Neural progenitor cell (in vitro differentiated cells): ENCODE data around the gene CDH1. TPM values are rescaled to one million over a fixed set of nuclear protein-coding genes. Genes with fewer than 3 reads are reported as not detected.

Experiments used
- DNase-seq: peaks from one replicate; pipeline ENCODE4 v3.0.0-alpha.2; 2016; ENCODE audit warnings: low spot score
- H2AFZ ChIP-seq: fragments of 200-600 bp; sonication (generic); replicated peaks from 2 replicates; pipeline ENCODE4 v1.6.1; 2016; ENCODE audit warnings: antibody characterized with exemption
- H3F3A ChIP-seq: fragments of 200-600 bp; sonication (generic); 2 replicates; pipeline ENCODE4 v1.6.1; 2016; ENCODE audit warnings: antibody characterized with exemption, low read depth
- H3K27ac ChIP-seq: fragments of 200-600 bp; sonication (generic); 2 replicates; pipeline ENCODE4 v1.5.1; 2016; ENCODE audit warnings: mild to moderate bottlenecking
- H3K27me3 ChIP-seq: fragments of 200-600 bp; sonication (generic); 2 replicates; pipeline ENCODE4 v1.6.1; 2016; ENCODE audit warnings: mild to moderate bottlenecking, moderate library complexity
- H3K36me3 ChIP-seq: fragments of 200-600 bp; sonication (generic); 2 replicates; pipeline ENCODE4 v1.5.1; 2016
- H3K4me1 ChIP-seq: fragments of 200-600 bp; sonication (generic); 2 replicates; pipeline ENCODE4 v1.6.1; 2016; ENCODE audit warnings: mixed run types
- H3K4me2 ChIP-seq: fragments of 200-600 bp; sonication (generic); 2 replicates; pipeline ENCODE4 v1.6.1; 2016
- H3K4me3 ChIP-seq: fragments of 200-600 bp; sonication (generic); 2 replicates; pipeline ENCODE4 v1.5.1; 2016
- H3K79me2 ChIP-seq: fragments of 200-600 bp; sonication (generic); 2 replicates; pipeline ENCODE4 v1.6.1; 2016; ENCODE audit warnings: low read depth
- H3K9ac ChIP-seq: fragments of 200-600 bp; sonication (generic); 2 replicates; pipeline ENCODE4 v1.6.1; 2016
- H3K9me3 ChIP-seq: fragments of 200-600 bp; sonication (generic); 2 replicates; pipeline ENCODE4 v1.5.1; 2016; ENCODE audit warnings: low read depth
- H4K20me1 ChIP-seq: fragments of 200-600 bp; sonication (generic); 2 replicates; pipeline ENCODE4 v1.6.1; 2016; ENCODE audit warnings: low read depth
- H3K27ac Mint-ChIP-seq: 3 replicates; pipeline ENCODE4 v1.8.0; 2021; ENCODE audit warnings: mixed read lengths
- H3K27me3 Mint-ChIP-seq: 2 replicates; pipeline ENCODE4 v1.8.0; 2022; ENCODE audit warnings: low read depth, mild to moderate bottlenecking, inconsistent platforms, moderate library complexity, mixed read lengths; ENCODE audit not compliant: insufficient read depth
- H3K36me3 Mint-ChIP-seq: 3 replicates; pipeline ENCODE4 v1.8.0; 2021; ENCODE audit warnings: mixed read lengths
- H3K4me1 Mint-ChIP-seq: 3 replicates; pipeline ENCODE4 v1.8.0; 2021; ENCODE audit warnings: mixed read lengths
- H3K4me3 Mint-ChIP-seq: 3 replicates; pipeline ENCODE4 v1.8.0; 2021; ENCODE audit warnings: mild to moderate bottlenecking, moderate library complexity, mixed read lengths
- H3K9me3 Mint-ChIP-seq: 3 replicates; pipeline ENCODE4 v1.8.0; 2020; ENCODE audit warnings: mixed read lengths
- CTCF ChIP-seq: fragments of 200-600 bp; sonication (generic); IDR thresholded peaks from 2 replicates; pipeline ENCODE4 v1.5.1; 2017; ENCODE audit warnings: antibody characterized with exemption, mild to moderate bottlenecking
- EZH2 ChIP-seq: fragments of 200-600 bp; sonication (generic); IDR thresholded peaks from 2 replicates; pipeline ENCODE4 v1.6.1; 2017; ENCODE audit warnings: antibody characterized with exemption, mild to moderate bottlenecking, moderate library complexity
- EZH2phosphoT487 ChIP-seq: fragments of 200-600 bp; sonication (generic); IDR thresholded peaks from 2 replicates; pipeline ENCODE4 v1.6.1; 2017; ENCODE audit warnings: antibody characterized with exemption
- total RNA-seq: library from RNA; depleted of rRNA; stranded (reverse); fragments of >200 nt; gene quantifications from 2 replicates; pipeline ENCODE4 v1.2.3, GENCODE V29; 2015; ENCODE audit warnings: low replicate concordance

The CDH1 gene
- total RNA-seq, 1 donor from 2014 or later, result 3.3 TPM

GRCh38 chr16:68850481-68850880 lies 113.4 kb downstream of the CDH1 start:
- H3K9me3 Mint-ChIP-seq, result no peaks in the 10 kb centered on the region
- Histone ChIP-seq H3F3A (peaks cover 8% of the 10 kb centered on the region), H3K36me3 (no peaks in the 10 kb centered on the region), H3K9me3 (no peaks in the 10 kb centered on the region), H3K4me2 (no peak overlapping the region), H3K4me1 (no peaks in the 10 kb centered on the region), H3K9ac (no peak overlapping the region), H4K20me1 (no peaks in the 10 kb centered on the region), H3K27ac (no peak overlapping the region), H3K4me3 (no peak overlapping the region), H3K79me2 (no peaks in the 10 kb centered on the region), H3K27me3 (no peaks in the 10 kb centered on the region), H2AFZ (no peak overlapping the region)
- H3K36me3 Mint-ChIP-seq, result no peaks in the 10 kb centered on the region
- no peak overlapping the region for H3K27ac Mint-ChIP-seq
- peaks cover 4% of the 10 kb centered on the region for H3K4me1 Mint-ChIP-seq
- no peak overlapping the region for H3K4me3 Mint-ChIP-seq
- TF ChIP-seq EZH2, result no peak
- TF ChIP-seq EZH2phosphoT487, result no peak
- no peak for TF ChIP-seq CTCF
- DNase-seq, result no peak
- H3K27me3 Mint-ChIP-seq, result no peaks in the 10 kb centered on the region

GRCh38 chr16:68851601-68852000 lies 114.5 kb downstream of the CDH1 start:
- Histone ChIP-seq H4K20me1 (no peaks in the 10 kb centered on the region), H3K79me2 (no peaks in the 10 kb centered on the region), H3K4me2 (no peak overlapping the region), H2AFZ (no peak overlapping the region), H3F3A (peaks cover 8% of the 10 kb centered on the region), H3K27ac (no peak overlapping the region), H3K9me3 (no peaks in the 10 kb centered on the region), H3K36me3 (no peaks in the 10 kb centered on the region), H3K4me3 (no peak overlapping the region), H3K27me3 (no peaks in the 10 kb centered on the region), H3K9ac (no peak overlapping the region), H3K4me1 (no peaks in the 10 kb centered on the region)
- Mint-ChIP-seq H3K27me3 (no peaks in the 10 kb centered on the region), H3K4me3 (no peak overlapping the region), H3K9me3 (peaks cover 2% of the 10 kb centered on the region), H3K4me1 (peaks cover 4% of the 10 kb centered on the region), H3K36me3 (no peaks in the 10 kb centered on the region), H3K27ac (no peak overlapping the region)
- TF ChIP-seq EZH2, result no peak
- no peak for TF ChIP-seq CTCF
- no peak for TF ChIP-seq EZH2phosphoT487
- no peak for DNase-seq

- Mint-ChIP-seq H3K27ac (no peak overlapping the region), H3K4me1 (no peaks in the 10 kb centered on the region), H3K4me3 (no peak overlapping the region), H3K9me3 (peaks cover 6% of the 10 kb centered on the region), H3K27me3 (no peaks in the 10 kb centered on the region), H3K36me3 (peaks cover 5% of the 10 kb centered on the region)
- Histone ChIP-seq H3F3A (no peaks in the 10 kb centered on the region), H3K9me3 (peaks cover 5% of the 10 kb centered on the region), H3K79me2 (peaks cover 4% of the 10 kb centered on the region), H3K36me3 (no peaks in the 10 kb centered on the region), H3K27ac (no peak overlapping the region), H4K20me1 (no peaks in the 10 kb centered on the region), H3K4me2 (no peak overlapping the region), H2AFZ (no peak overlapping the region), H3K4me1 (no peaks in the 10 kb centered on the region), H3K4me3 (no peak overlapping the region), H3K9ac (no peak overlapping the region), H3K27me3 (no peaks in the 10 kb centered on the region)
- no peak for TF ChIP-seq EZH2
- no peak for TF ChIP-seq EZH2phosphoT487
- no peak for TF ChIP-seq CTCF
- DNase-seq, result no peak
Measured at GRCh38 chr16:68857479-68857878, 120.4 kb downstream of the CDH1 start.
